OCI-LY3 (cell line): ENCODE results near the gene L2HGDH.
A peak's percentile ranks its signal among the peaks of the same experiment; 100 is the strongest.

Source experiments
- H2AFZ ChIP-seq: fragments of 200-600, 300-600 bp; shearing (Covaris generic); 2 replicates; pipeline ENCODE4 v1.6.0; 2014; ENCODE audit warnings: antibody characterized with exemption, low read depth, low read length
- H3K27ac ChIP-seq: fragments of 200-600, 300-600 bp; sonication (generic); 2 replicates; pipeline ENCODE4 v1.5.1; 2014; ENCODE audit warnings: mild to moderate bottlenecking, low read length, moderate library complexity, mixed read lengths
- H3K27me3 ChIP-seq: fragments of 200-600, 300-600 bp; sonication (generic); 2 replicates; pipeline ENCODE4 v1.6.1; 2014; ENCODE audit warnings: low read depth, low read length, mixed read lengths
- H3K36me3 ChIP-seq: fragments of 200-600, 300-600 bp; sonication (generic); replicated peaks from 2 replicates; pipeline ENCODE3; 2014; ENCODE audit warnings: low read depth, low read length, mixed read lengths
- H3K4me1 ChIP-seq: fragments of 300-600, 200-600 bp; sonication (generic); 2 replicates; pipeline ENCODE4 v1.6.1; 2014; ENCODE audit warnings: low read length, mixed read lengths
- H3K4me2 ChIP-seq: fragments of 200-600, 300-600 bp; sonication (generic); 2 replicates; pipeline ENCODE4 v1.6.1; 2014; ENCODE audit warnings: low read length, mixed read lengths
- H3K4me3 ChIP-seq: fragments of 300-600, 200-600 bp; sonication (generic); 2 replicates; pipeline ENCODE4 v1.5.1; 2014; ENCODE audit warnings: antibody characterized with exemption, mild to moderate bottlenecking, low read length, moderate library complexity
- H3K79me2 ChIP-seq: fragments of 300-600, 200-600 bp; shearing (Covaris generic); 2 replicates; pipeline ENCODE4 v1.6.1; 2014; ENCODE audit warnings: mild to moderate bottlenecking, low read length, mixed read lengths
- H3K9ac ChIP-seq: fragments of 300-600, 200-600 bp; shearing (Covaris generic); 2 replicates; pipeline ENCODE4 v1.6.0; 2014; ENCODE audit warnings: mild to moderate bottlenecking, low read length, moderate library complexity
- H3K9me3 ChIP-seq: fragments of 200-600, 300-600 bp; shearing (Covaris generic); 2 replicates; pipeline ENCODE4 v1.6.1; 2014; ENCODE audit warnings: low read length, mixed read lengths; ENCODE audit not compliant: insufficient read depth
- H4K20me1 ChIP-seq: fragments of 200-600, 300-600 bp; sonication (generic); 2 replicates; pipeline ENCODE4 v1.6.1; 2016; ENCODE audit warnings: low read length, mixed read lengths; ENCODE audit not compliant: insufficient read depth
- EZH2phosphoT487 ChIP-seq: fragments of 200-600 bp; shearing (Covaris generic); IDR thresholded peaks from 2 replicates; pipeline ENCODE4 v1.6.1; 2018; ENCODE audit warnings: antibody characterized with exemption, mixed run types, low read depth
- TF ChIP-seq, protein P1 (sequence below): fragments of 200-600, 300-600 bp; sonication (generic); IDR thresholded peaks from 2 replicates; pipeline ENCODE4 v1.5.1; 2014; ENCODE audit warnings: antibody characterized with exemption, low read length, low read depth

Gene L2HGDH

DNA sequence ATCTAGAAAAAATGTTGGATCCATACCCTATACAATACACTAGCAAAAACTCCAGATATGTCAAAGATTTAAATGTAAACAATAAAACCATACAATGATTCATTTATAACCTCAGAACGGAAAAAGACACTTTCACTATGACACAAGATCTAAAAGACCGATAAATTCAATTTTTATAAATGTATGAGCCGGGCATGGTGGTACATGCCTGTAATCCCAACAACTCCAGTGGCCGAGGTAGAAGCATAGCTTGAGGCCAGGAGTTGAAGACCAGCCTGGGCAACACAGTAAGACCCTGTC is 78.1 kb downstream of the L2HGDH start:
- peaks cover 7% of the 10 kb centered on the region for H3K36me3 ChIP-seq
- H4K20me1 ChIP-seq, result peaks cover 10% of the 10 kb centered on the region
- H3K9me3 ChIP-seq, result no peaks in the 10 kb centered on the region
- H3K27ac ChIP-seq, result no peak overlapping the region
- H3K4me2 ChIP-seq, result no peak overlapping the region
- H3K4me1 ChIP-seq, result peaks cover 20% of the 10 kb centered on the region
- H2AFZ ChIP-seq, result no peak overlapping the region
- no peak overlapping the region for H3K4me3 ChIP-seq
- no peak overlapping the region for H3K9ac ChIP-seq
- peaks cover 21% of the 10 kb centered on the region for H3K79me2 ChIP-seq
- TF ChIP-seq EZH2phosphoT487, result no peak
- H3K27me3 ChIP-seq, result no peaks in the 10 kb centered on the region

DNA sequence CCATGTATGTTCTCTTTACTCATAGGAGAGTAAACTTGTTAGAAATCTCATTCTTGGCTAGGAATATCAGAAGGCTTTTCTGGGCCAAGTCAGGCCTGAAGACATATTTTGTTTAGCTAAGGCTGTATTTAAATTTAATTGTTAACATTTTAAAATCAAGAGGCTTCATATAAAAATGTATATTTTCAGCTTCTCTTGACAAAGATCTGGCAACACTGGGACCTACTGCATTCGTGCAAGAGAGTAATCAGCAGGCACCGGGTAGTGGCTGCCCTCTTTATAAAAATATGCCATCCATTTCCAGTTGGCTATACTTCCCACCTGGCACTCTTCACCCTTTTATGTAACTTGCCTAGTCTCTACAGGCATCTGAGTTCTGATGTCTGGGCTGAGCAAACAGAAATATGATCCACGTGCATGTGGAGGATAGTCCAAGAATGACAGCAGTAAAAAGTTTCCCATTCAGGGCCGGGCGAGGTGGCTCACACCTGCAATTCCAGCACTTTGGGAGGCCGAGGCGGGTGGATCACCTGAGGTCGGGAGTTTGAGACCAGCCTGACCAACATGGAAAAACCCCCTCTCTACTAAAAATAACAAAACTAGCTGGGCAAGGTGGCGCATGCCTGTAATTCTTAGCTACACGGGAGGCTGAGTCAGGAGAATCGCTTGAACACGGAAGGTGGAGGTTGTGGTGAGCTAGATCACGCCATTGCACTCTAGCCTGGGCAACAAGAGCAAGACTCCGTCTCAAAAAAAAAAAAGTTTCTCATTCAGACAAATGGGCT is 78.7 kb downstream of the L2HGDH start:
- Histone ChIP-seq H3K4me1 (peaks cover 20% of the 10 kb centered on the region), H3K4me2 (no peak overlapping the region), H3K27ac (no peak overlapping the region), H3K9ac (no peak overlapping the region), H4K20me1 (peaks cover 12% of the 10 kb centered on the region), H2AFZ (no peak overlapping the region), H3K36me3 (peaks cover 13% of the 10 kb centered on the region), H3K27me3 (no peaks in the 10 kb centered on the region), H3K4me3 (no peak overlapping the region), H3K9me3 (no peaks in the 10 kb centered on the region), H3K79me2 (peaks cover 26% of the 10 kb centered on the region)
- TF ChIP-seq, protein P1, sequence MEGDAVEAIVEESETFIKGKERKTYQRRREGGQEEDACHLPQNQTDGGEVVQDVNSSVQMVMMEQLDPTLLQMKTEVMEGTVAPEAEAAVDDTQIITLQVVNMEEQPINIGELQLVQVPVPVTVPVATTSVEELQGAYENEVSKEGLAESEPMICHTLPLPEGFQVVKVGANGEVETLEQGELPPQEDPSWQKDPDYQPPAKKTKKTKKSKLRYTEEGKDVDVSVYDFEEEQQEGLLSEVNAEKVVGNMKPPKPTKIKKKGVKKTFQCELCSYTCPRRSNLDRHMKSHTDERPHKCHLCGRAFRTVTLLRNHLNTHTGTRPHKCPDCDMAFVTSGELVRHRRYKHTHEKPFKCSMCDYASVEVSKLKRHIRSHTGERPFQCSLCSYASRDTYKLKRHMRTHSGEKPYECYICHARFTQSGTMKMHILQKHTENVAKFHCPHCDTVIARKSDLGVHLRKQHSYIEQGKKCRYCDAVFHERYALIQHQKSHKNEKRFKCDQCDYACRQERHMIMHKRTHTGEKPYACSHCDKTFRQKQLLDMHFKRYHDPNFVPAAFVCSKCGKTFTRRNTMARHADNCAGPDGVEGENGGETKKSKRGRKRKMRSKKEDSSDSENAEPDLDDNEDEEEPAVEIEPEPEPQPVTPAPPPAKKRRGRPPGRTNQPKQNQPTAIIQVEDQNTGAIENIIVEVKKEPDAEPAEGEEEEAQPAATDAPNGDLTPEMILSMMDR, result no peak
- TF ChIP-seq EZH2phosphoT487, result no peak

DNA sequence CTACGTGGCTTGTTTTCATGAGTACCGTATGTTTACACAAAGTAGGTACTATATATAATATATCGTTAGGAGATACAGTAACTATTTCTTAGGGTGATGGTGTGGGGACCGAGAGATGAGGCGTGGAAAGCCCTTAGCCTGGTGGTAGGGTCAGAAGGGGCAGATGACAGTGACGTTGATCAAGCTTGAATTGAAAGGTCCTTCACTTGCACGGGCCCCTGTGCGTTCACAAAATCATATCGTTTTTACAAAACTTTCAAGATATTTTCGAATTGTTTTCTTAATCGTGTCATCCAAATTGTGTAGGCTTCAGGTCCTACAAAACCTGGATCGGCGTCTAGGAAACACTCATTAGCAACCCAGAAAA is 79.8 kb downstream of the L2HGDH start:
- H3K79me2 ChIP-seq, result peaks cover 36% of the 10 kb centered on the region
- H3K27ac ChIP-seq, result peak overlapping the region; percentile 75
- TF ChIP-seq, protein P1, result no peak
- H3K4me3 ChIP-seq, result peak overlapping the region; percentile 98
- H3K9ac ChIP-seq, result peak overlapping the region; percentile 88
- H4K20me1 ChIP-seq, result peaks cover 13% of the 10 kb centered on the region
- peak overlapping the region; percentile 95 for H2AFZ ChIP-seq
- peaks cover 14% of the 10 kb centered on the region for H3K36me3 ChIP-seq
- peaks cover 17% of the 10 kb centered on the region for H3K4me1 ChIP-seq
- H3K27me3 ChIP-seq, result no peaks in the 10 kb centered on the region
- peak overlapping the region; percentile 88 for H3K4me2 ChIP-seq
- H3K9me3 ChIP-seq, result no peaks in the 10 kb centered on the region

DNA sequence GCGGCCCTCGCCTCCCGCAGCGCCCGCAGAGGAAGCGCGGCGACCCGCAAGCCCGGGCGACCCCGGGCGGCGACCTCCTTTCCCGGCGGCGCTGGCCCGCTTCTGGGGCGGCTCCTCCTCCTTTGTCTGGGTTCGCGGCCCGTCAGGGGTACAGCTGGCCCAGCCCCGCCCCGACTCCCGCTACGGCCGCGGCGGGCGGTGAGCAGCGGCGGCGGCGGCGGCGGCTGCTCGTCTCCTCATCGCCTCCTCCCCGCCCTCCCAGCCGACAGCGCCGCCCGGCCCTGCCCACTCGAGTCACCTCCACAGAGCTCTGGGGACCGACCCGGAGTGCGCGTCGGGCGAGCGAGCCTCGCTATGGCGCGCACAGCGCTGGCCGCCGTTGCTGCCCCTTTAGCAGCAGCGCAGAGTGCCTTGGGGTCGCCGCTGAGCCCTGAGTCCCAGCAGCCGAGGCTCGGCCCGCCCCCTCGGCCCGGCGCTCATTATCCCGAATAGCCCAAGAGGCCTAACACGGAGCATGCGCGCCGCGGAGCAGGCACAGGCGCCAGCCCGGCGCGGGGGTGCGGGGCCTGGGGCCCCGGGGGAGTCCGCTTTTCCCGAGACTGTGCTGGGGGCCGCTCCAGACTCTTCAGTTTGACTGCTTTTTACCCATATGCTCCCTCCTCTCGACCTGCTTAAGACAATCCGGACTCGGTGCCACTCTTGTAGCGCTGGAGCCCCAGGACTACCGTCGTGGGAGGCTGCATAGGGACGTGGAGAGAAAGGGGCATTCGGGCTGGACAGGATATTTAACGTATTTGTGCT is 80.4 kb downstream of the L2HGDH start, which contains the start of gene SOS2:
Gene SOS2 (minus strand): TSS at position 104 of the 801 bp plus-strand sequence. CDS start 295 bp downstream, outside the sequence.
- Histone ChIP-seq H3K4me3 (peak within 1 kb of the TSS; percentile 98), H3K9ac (peak within 1 kb of the TSS; percentile 88), H2AFZ (peak within 1 kb of the TSS; percentile 95), H3K79me2 (peaks cover 37% of the 10 kb centered on the region), H3K4me2 (peak within 1 kb of the TSS; percentile 88), H3K27me3 (no peaks in the 10 kb centered on the region), H3K4me1 (peaks cover 17% of the 10 kb centered on the region), H3K36me3 (peaks cover 14% of the 10 kb centered on the region), H3K27ac (peak within 1 kb of the TSS; percentile 75), H4K20me1 (peaks cover 16% of the 10 kb centered on the region), H3K9me3 (no peaks in the 10 kb centered on the region)
- TF ChIP-seq EZH2phosphoT487, result no peak
- TF ChIP-seq, protein P1, result peak; percentile 10; the same call in 1 of the 2 replicates
